ENCODE data around the gene CYS1.

Gene CYS1

DNA sequence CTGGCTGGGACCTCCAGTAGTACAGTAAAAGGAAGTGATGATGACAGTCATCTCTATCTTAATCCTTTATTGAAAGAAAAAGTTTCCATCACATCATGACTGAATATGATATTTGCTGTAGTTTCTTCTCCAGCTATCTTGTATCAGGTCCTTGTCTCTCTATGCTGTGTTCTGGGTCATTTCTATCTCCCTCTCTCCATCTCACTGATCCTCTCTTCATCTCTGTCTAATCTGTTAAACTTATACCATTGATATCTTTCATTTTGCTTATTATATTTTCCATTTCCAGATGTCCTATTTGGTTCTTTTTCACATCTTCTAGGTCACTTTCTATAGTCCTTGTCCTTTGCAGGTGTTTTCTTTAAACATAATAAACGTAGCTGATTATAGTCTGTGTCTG lies 12.3 kb downstream of the CYS1 start:
- TF ChIP-seq, protein P1, sequence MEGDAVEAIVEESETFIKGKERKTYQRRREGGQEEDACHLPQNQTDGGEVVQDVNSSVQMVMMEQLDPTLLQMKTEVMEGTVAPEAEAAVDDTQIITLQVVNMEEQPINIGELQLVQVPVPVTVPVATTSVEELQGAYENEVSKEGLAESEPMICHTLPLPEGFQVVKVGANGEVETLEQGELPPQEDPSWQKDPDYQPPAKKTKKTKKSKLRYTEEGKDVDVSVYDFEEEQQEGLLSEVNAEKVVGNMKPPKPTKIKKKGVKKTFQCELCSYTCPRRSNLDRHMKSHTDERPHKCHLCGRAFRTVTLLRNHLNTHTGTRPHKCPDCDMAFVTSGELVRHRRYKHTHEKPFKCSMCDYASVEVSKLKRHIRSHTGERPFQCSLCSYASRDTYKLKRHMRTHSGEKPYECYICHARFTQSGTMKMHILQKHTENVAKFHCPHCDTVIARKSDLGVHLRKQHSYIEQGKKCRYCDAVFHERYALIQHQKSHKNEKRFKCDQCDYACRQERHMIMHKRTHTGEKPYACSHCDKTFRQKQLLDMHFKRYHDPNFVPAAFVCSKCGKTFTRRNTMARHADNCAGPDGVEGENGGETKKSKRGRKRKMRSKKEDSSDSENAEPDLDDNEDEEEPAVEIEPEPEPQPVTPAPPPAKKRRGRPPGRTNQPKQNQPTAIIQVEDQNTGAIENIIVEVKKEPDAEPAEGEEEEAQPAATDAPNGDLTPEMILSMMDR (IDR thresholded peaks at IDR 0.05; ENCODE audit: low read depth, low read length), result no peak
- no peak for DNase-seq (ENCODE audit: extremely low read depth, low read depth)

DNA sequence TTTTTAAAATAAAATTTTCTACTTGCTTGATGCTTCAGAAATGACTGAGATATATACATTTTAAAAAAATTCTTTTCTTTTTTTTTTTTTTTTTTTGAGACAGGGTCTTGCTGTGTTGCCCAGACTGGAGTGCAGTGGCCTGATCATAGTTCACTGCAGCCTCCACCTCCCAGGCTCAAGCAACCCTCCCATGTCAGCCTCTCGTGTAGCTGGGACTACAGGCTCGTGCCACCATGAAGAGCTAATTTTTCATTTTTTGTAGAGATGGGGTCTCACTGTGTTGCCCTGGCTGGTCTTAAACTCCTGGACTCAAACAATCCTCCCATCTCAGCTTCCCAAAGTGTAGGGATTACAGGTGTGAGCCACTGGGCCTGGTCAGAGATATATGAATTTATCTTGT lies 12.9 kb downstream of the CYS1 start:
- TF ChIP-seq, protein P1 (IDR thresholded peaks at IDR 0.05; ENCODE audit: low read depth, low read length), result no peak
- DNase-seq (ENCODE audit: extremely low read depth, low read depth), result no peak

DNA sequence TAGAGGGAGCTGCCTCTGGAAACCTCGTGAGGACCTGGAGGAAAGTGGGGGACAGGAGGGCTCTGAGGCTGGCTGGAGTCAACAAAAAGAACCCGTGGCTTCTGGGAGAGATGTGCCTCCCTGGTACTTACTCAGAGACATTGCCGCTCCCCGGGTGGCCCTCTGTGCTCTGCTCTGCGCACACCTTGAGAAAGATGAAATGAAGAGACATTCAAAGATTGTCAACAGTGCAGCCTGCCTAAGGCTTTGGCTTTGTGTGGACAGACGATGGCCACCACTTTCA lies 14.5 kb downstream of the CYS1 start:
- TF ChIP-seq, protein P1 (IDR thresholded peaks at IDR 0.05; ENCODE audit: low read depth, low read length), result no peak
- no peak for DNase-seq (ENCODE audit: extremely low read depth, low read depth)

DNA sequence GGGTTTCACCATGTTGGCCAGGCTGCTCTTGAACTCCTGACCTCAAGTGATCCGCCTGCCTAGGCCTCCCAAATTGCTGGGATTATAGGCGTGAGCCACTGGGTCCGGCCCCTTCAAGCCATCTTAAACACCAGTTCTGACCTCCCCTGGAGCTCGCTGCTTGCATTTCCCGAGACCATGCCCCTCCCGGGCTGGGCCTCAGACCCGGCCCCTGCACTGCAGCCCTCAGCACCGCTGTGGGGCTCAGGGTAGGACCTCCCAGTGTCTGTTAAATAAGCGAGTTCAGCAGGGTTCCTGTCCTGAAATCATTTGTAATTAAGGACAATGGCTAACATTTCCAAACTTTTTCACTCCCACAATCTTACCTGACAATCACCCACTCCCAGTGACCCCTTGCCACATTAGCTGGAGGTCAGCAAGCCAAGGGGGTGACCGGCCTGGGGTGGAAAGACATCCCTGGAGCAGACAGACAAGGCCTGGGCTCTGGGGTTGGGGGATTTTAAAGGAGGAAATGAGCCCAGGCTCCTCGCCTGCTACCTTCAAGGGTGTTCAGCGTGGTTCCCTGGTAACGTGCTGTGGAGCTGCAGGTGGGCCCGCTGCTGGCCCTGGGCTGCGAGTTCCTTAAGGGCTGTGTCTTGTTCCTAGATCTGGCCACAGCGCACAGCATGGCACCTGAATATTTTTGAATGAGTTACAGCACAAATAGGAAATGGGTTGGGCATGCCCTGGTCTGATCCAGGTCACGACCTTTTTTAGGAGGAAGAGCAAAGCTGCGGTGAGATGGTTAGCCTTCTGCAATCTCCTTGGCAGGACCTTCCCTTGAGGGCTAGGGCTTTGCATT lies 15.1 kb downstream of the CYS1 start:
- TF ChIP-seq, protein P1 (IDR thresholded peaks at IDR 0.05; ENCODE audit: low read depth, low read length), result no peak
- DNase-seq (ENCODE audit: extremely low read depth, low read depth), result no peak

DNA sequence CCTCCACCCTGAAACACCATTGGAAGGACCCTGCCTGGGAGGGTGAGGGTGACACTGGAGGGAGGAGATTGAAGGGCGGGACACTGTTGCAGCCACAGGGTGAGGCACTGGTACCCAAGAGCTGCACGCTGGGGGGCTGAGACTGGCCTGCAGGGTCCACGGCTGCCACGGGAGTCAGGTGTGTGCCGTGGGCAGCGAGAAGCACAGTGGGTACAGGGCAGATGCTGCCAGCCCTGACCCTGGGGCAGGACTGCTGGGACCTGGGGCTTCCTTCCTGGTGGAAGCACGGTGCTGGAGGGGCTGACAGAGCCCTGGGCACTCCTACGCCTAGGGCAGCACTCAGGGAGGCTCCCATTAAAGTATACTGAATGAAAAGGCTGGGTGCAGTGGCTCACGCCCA lies 16.6 kb downstream of the CYS1 start:
- TF ChIP-seq, protein P1 (IDR thresholded peaks at IDR 0.05; ENCODE audit: low read depth, low read length), result no peak
- DNase-seq (ENCODE audit: extremely low read depth, low read depth), result no peak

DNA sequence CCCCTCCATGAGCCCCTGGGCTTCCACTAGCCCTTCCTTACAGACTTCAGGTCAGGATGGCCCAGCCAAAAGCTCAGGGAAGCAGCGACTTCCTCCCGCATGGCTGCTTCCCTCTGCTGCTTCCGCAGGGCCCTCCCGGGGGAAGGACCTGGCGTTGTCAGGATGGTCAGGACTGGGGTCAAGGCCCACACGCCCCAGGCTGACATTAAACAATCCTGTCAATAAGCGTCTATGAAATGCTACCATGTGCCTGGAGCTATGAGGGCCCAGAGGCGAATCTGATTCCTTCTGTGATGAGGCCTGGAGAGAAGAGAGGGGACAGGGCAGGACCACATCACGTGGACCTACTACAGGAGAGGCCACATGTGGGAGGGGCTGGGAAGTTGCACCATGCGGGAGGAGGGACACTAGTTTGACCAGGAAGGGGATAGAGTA lies 17.3 kb downstream of the CYS1 start:
- TF ChIP-seq, protein P1 (IDR thresholded peaks at IDR 0.05; ENCODE audit: low read depth, low read length), result no peak
- no peak for DNase-seq (ENCODE audit: extremely low read depth, low read depth)

DNA sequence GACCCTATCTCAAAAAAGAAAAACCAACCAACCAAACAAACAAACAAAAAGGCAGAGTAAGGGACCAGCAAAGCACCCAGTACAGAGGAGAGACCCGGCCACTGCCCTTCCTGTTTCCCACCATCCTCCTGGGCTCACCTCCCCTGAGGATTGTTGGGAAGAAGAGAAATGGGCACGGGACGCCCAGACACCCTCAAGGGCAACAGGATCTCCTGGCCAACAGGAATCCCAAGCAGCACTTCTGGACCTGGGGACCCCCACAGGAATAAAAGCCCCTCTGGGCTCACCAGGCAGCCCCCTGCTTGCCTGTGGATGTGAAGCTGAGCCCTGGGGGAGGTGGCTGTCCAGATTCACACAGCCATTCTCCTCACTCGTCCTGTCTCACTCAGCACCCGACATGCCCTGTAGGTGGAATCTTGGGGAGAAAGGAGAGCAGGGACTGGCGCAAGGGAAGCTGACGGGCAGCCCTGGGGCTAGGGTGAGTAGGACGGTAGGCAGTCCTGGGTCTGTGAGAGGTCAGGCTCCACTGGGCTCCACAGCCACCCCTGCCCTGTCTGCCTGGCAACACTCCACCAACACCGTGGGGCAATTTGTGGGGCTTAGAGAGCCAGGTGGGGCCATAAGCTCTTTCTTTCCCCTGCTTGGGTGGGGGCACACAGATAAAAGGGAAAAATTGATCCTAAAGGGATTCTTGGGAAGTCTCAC lies 18.8 kb downstream of the CYS1 start:
- TF ChIP-seq, protein P1 (IDR thresholded peaks at IDR 0.05; ENCODE audit: low read depth, low read length), result no peak
- no peak for DNase-seq (ENCODE audit: extremely low read depth, low read depth)
